ENCODE results near the gene STYK1.
"Not testable (repeated sequence)": the region's sequence is repeated elsewhere in the genome, so short reads cannot be mapped to it uniquely, and the experiment has no call there.

DNA sequence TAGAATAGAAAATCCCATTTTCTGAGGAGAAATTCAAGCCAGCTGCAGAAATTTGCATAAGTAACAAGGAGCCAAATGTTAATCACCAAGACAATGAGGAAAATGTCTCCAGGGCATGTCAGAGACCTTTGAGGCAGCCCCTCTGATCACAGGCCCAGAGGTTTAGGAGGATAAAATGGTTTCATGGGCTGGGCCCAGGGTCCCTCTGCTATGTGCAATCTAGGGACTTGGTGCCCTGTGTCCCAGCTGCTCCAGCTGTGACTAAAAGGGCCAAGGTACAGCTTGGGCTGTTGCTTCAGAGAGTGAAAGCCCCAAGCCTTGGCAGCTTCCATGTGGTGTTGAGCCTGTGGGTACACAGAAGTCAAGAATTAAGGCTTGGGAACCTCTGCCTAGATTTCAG, 27.3 kb downstream of the STYK1 start:
- not testable (repeated sequence) for TF ChIP-seq CTCF, POLR2A (IDR thresholded peaks at IDR 0.05)

Data from heart left ventricle (tissue), 13 donors.